Measurements from ENCODE around the gene PGS1. TPM values are rescaled to one million over a fixed set of nuclear protein-coding genes. Genes with fewer than 3 reads are reported as not detected.

Gene PGS1
- total RNA-seq, 2 donors from 2014 or later, result 21.2 to 21.8 TPM

DNA sequence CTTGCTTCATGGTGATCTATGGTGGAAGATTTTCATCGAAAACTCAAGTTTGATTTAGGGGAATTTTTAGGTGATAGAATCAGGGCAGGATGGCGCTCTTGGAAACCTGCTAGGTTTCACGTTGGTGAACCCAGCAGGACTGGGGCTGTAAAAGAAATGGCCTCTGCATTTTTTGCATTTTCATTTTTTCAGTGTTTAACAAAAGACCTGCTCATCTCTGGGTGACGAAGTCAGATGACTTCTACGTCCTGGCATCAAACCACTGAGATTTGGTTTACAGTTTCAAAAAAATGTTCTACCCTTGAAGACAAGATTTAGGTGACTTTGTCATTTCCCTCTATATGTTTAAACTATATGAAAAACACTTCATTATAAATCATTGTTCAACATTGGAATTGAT is 1.9 kb downstream of the PGS1 start:
- Histone ChIP-seq H3K27me3 (no peaks in the 10 kb centered on the region), H3K4me3 (no peak overlapping the region), H3K4me1 (peaks cover 0 to 76% of the 10 kb centered on the region in 2 donors), H3K9me3 (no peaks in the 10 kb centered on the region), H3K27ac (peak overlapping the region in 1 of 2 donors; percentile 50), H3K36me3 (no peaks in the 10 kb centered on the region)
- TF ChIP-seq, protein P1, sequence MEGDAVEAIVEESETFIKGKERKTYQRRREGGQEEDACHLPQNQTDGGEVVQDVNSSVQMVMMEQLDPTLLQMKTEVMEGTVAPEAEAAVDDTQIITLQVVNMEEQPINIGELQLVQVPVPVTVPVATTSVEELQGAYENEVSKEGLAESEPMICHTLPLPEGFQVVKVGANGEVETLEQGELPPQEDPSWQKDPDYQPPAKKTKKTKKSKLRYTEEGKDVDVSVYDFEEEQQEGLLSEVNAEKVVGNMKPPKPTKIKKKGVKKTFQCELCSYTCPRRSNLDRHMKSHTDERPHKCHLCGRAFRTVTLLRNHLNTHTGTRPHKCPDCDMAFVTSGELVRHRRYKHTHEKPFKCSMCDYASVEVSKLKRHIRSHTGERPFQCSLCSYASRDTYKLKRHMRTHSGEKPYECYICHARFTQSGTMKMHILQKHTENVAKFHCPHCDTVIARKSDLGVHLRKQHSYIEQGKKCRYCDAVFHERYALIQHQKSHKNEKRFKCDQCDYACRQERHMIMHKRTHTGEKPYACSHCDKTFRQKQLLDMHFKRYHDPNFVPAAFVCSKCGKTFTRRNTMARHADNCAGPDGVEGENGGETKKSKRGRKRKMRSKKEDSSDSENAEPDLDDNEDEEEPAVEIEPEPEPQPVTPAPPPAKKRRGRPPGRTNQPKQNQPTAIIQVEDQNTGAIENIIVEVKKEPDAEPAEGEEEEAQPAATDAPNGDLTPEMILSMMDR (IDR thresholded peaks at IDR 0.05), result no peak
- no peak for DNase-seq (ENCODE audit: low spot score)

DNA sequence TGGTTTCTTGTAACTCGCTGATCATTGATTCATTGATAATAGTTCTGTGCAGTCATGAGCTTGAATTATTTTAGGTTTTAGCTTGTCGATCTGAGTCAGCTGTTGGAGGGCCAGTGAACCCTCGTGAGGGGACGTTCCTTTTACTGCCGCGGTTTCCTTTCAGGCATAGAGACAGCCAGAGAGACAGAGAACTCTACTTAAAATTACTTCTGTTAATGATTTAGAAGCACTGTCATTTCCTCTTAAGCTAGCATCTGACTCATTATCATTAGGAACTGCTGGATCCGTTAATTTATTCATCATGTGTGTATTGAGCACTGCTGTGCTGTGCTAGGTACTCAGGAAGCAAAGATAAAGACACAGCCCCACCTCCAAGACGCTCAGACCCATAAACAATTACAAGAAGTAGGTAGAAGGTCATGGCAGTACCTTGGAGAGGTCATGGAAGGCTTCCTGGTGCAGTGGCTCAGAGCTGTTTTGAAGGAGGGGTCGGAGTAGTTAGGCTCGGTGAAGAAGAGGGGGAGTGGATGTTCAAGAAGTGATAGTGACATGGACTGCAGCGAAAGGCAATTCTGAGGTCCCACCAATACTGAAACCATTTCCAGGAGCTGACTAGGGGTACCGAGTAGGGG is 3.3 kb downstream of the PGS1 start:
- TF ChIP-seq, protein P1 (IDR thresholded peaks at IDR 0.05), result no peak
- peak overlapping the region; percentile 27 to 50 for H3K27ac ChIP-seq
- no peaks in the 10 kb centered on the region for H3K36me3 ChIP-seq
- DNase-seq (ENCODE audit: low spot score), result no peak
- no peak overlapping the region for H3K4me3 ChIP-seq
- H3K27me3 ChIP-seq, result no peaks in the 10 kb centered on the region
- H3K4me1 ChIP-seq, result peaks cover 0 to 80% of the 10 kb centered on the region in 2 donors
- H3K9me3 ChIP-seq, result no peaks in the 10 kb centered on the region

DNA sequence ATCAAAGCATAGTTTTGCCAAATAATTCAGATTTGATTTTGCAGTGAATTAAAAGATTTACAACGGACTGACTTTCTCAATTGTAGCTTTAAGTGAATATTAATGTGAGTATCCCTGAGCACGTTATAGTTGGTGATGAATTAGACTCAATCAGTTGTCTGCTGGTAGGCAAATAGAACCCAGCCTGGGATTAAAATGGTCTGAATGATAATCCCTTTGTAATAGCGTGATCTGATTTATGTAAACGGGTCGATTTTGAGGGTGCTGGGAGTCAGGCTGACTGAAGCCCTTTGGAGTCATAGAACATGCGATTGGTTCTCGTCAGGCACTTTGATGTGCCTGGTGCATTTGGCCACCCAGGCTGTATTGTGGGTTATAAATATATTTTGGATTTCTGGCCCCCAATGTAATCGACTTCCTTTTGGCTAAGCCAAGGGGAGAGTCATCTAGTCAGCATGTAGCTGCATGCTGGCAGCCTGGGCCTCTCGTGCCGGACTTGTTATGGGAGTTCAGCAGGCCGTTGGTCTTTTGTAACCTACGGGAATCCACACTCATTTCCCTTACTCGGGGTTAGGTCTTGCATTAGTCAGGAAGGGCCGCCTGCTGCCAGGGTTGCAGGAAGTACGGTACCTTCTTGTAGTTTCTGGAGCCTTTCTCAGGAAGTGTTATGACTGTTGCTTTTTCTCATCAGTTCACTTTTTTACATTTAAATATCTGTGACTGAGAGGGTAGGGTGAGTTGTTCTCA is 5.4 kb downstream of the PGS1 start:
- TF ChIP-seq, protein P1 (IDR thresholded peaks at IDR 0.05), result no peak
- Histone ChIP-seq H3K36me3 (no peaks in the 10 kb centered on the region), H3K4me3 (no peak overlapping the region), H3K27me3 (no peaks in the 10 kb centered on the region), H3K9me3 (no peaks in the 10 kb centered on the region), H3K27ac (peak overlapping the region; percentile 72 to 77), H3K4me1 (peaks cover 0 to 96% of the 10 kb centered on the region in 2 donors)
- peak; percentile 92 for DNase-seq (ENCODE audit: low spot score)

DNA sequence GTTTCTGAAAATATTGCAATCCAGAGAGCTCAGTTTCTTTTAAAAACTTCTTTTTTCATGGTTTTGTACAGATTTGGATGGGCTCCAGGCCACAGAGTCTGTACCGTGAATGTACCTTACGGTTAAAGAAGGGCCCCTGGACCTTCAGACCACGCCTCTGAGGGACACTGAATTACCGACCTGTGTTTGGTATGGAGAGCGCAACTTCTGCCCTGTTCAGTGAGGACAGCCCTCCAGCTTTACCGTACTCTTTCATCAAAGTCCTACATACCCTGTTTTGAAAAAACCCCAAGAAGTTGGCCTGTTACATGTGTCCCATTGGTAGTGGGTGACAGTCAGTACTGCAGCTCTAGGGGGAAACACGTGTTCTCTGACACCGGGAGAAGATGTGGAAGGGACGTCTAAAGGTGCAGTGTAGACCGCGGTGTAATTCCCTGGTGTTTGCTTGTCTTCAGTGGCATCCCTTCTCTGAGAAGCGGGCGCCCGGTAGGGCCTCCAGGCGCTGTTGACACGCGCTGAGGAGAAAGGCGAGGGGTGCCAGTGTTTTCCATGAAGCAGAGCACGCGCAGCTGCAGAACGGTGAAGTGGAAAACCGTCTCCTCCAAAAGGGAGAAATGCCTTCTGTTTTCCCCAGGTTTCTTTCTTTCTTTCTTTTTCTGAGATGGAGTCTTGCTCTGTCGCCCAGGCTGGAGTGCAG is 6.2 kb downstream of the PGS1 start:
- no peak overlapping the region for H3K4me3 ChIP-seq
- no peaks in the 10 kb centered on the region for H3K9me3 ChIP-seq
- H3K36me3 ChIP-seq, result no peaks in the 10 kb centered on the region
- peaks cover 0 to 96% of the 10 kb centered on the region in 2 donors for H3K4me1 ChIP-seq
- TF ChIP-seq, protein P1 (IDR thresholded peaks at IDR 0.05), result no peak
- no peak for DNase-seq (ENCODE audit: low spot score)
- H3K27me3 ChIP-seq, result no peaks in the 10 kb centered on the region
- H3K27ac ChIP-seq, result peak overlapping the region; percentile 72 to 77

DNA sequence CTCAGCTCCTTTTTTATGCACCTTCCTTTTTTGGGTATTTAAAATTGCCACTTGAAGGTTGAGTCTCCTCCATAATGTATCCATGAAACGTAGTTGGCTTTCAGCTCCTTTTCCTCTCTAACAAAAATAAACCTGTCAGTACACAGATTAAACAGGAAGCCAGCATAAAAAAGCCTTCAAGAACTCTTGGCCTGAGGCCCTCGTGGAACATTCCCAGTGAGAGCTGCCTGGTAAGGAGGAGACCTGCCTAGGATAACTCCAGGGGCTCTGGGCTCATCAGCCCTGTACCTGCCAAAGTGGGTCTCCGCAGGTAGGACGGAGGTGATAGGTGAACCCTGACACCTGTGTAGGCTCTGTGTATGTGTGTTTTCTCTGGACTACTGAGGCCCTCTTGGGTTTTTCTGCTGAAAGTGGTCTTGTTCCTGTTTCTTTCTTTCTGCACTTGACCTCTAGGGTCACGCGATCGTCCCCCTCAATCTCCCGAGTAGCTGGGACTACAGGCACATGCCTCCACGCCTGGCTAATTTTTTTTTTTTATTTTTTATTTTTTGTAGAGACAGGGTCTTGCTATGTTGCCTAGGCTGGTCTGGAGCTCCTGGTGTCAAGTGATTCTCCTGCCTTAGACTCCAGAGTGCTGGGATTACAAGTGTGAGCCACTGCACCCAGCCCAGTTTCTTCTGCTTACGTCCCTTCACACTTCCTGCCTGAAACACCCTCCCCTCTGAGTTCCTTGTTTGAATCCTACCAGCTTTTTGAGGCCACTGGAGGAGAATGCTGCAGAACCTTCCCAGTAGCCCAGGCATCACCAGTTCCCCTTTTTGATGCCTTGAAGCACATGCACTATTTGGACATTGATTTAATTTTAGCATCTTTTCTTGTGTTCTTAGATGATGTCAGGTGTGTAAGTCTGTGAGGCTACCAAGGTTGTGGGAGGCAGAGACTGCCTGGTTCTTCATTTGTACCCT is 9.8 kb downstream of the PGS1 start:
- TF ChIP-seq, protein P1 (IDR thresholded peaks at IDR 0.05), result no peak
- peaks cover 0 to 85% of the 10 kb centered on the region in 2 donors for H3K4me1 ChIP-seq
- no peak overlapping the region for H3K4me3 ChIP-seq

More for the DNA sequence above, 9.8 kb downstream of the PGS1 start:
- H3K27ac ChIP-seq, result peak overlapping the region; percentile 75 to 79
- H3K36me3 ChIP-seq, result no peaks in the 10 kb centered on the region
- DNase-seq (ENCODE audit: low spot score), result no peak
- H3K27me3 ChIP-seq, result no peaks in the 10 kb centered on the region
- H3K9me3 ChIP-seq, result no peaks in the 10 kb centered on the region
